NCI-H2196 (cell line): ENCODE data around the gene DCTN1.

ENCODE experiments used
- DNase-seq: peaks from one replicate; lab custom pipeline; 2025; ENCODE audit not compliant: unreplicated experiment; lab: John Stamatoyannopoulos, UW

DCTN1 gene

DNA sequence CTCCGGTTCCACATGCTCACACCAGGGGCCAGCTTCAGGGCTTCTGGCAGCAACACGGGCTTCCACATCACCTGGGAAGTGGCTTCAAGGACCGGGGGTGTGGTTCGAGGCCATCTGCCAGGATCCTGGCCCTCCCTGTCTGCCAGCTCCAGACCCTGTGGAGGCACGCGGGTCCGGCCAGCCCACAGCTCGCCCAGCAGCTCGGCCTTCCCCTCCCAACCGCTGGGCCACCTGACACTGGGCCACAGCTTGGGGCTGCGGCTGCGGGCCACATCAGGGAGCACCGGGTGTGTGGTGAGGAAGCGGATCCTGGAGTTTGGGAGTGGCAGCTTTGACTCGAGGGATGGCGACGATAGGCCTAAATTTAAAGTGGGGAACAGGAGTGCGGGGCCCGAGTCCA lies 34.3 kb upstream of the DCTN1 start:
- DNase-seq = no peak

DNA sequence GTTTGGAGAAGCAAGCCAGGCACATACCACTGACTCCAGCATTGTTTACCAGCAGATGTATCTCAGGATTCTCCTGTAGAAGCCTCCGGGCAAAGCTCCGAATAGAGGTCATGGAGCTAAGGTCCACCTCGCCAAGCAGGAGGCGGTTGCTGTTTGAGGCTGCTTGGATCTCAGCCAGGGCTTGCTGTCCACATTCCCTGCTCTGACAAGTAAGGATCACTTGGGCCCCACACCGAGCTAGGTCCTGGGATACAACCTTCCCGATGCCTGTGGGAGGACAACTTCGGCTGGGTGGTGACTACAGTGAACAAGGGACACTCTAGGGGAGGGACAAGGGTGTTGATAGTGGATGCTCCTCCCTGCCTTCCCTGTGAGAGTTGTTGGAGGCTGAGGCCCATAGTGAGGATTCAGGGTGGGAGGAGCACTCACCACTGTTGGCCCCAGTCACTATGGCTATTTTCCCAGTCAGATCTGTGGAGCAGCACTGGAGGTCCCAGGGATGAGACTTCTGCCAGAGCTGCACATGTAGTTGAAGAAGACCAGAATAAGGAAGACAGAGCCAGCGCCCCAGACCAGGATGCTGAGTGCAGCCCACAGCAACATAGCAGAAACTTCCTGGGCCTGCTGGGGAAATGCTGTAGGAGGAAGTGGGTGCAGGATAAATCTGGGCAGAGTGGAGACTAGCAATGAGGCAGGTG lies 33.0 kb upstream of the DCTN1 start:
- DNase-seq = no peak

DNA sequence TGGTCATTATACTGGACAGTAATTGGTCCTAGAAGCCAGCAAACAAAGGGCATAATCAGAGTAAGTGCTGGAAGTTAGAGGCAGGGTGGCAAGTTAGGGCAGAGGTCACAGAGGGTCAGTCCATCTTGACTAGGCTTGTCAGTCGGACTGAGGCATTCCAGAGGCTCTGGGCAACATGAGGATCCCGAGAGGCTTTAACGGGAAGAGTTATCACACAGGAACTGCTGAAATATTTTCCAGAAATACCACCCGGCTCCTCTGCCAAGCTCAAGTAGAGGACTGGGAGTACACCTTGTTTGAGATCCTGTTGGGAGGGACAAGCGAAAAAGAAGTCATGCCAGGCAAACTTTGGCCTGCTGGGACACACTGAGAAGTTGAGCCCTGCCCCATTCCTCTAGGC lies 27.6 kb upstream of the DCTN1 start:
- DNase-seq = no peak

DNA sequence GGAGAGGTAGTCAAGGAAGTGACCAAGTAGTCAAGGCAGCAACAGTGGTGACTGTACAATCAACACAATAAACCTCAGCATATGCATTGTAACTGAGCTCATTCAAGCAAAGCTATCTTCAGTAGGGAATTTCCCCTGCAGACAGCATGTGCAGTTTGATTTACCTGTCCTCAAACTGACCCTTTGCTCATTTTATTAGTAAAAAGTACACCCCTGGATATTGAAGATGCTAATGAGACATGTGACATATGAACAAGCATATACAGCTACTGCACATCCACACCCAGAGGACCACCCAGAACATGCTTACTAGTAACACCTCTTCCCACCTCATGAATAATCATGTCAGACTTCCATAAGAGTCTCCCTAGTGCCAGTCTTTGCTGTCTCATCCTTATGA lies 25.9 kb upstream of the DCTN1 start:
- no peak for DNase-seq

DNA sequence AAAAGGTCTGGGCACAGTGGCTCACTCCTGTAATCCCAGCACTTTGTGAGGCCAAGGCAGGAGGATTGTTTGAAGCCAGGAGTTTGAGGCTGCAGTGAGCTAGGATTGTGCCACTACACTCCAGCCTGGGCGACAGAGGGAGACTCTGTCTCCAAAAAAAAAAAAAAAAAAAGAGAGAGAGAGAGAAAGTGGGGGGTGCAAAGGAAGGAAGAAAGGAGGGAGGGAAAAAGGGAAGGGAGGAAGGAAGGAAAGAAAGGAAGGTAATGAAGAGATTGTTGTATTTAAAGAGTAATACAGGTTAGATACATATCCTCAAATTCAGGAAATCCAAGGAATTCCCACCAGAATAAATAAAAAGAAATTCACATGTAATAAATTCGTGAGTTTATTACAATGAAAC lies 21.8 kb upstream of the DCTN1 start:
- DNase-seq = no peak

DNA sequence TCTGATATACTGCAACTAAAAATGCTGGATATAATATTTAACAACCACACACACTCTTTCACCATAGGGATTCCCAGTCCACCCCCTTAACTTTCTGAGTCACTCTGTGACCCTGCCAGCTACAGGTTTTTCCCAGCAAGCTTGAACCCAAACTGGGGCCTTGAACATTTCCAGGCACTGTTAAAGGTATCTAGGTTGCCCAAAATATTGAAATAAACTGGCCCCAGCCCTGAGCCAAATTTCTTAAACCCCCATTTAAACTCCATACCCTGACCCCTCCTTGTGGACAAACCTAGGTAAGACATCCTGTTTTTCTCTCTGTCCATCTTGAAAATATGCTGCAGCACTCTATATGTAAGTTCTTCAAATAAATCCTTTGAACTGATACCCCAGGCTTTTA lies 19.7 kb upstream of the DCTN1 start:
- DNase-seq = peak; percentile 5

DNA sequence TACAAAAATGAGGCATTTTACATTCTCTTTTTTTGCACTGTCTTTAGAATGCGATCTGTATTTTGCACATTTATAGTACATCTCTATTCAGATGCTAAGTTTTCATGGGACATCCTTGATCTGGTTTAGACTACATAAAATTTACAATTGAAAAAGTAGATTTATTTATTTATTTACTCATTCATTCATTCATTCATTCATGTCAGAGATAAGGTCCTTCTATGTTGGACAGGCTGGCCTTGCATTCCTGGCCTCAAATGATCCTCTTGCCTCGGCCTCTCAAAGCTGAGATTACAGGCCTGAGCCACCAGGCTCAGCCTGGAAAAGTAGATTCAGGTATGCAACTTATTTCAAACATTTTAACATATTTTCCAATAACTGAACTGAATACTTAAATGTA lies 16.0 kb upstream of the DCTN1 start:
- no peak for DNase-seq

DNA sequence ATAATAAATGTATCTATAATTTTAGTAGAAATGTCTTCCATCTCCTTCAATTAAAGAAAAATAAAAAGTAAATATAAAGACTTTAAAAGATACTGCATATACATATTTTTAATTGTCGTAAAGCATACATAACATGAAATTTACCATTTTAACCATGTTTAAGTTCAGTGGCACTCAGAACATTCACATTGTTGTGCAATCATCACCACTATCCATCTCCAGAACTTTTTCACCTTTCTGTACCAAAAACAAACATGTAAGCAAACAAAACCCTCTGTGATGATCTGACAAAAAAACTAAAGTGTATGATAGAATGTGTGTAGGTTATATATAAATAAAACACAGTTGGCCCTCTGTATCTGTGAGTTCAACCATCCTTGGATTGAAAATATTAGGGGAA lies 13.4 kb upstream of the DCTN1 start:
- no peak for DNase-seq

DNA sequence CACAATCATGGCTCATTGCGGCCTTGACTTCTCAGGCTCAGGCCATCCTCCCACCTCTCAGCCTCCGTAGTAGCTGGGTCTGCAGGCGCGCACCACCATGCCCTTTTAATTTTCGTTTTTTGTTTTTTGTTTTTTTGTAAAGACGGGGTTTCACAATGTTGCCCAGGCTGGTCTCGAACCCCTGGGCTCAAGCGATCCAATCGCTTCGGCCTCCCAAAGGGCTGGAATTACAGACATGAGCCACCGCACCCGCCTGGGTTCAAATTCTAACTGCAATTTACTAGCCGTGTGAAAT lies 12.3 kb upstream of the DCTN1 start:
- DNase-seq = no peak

DNA sequence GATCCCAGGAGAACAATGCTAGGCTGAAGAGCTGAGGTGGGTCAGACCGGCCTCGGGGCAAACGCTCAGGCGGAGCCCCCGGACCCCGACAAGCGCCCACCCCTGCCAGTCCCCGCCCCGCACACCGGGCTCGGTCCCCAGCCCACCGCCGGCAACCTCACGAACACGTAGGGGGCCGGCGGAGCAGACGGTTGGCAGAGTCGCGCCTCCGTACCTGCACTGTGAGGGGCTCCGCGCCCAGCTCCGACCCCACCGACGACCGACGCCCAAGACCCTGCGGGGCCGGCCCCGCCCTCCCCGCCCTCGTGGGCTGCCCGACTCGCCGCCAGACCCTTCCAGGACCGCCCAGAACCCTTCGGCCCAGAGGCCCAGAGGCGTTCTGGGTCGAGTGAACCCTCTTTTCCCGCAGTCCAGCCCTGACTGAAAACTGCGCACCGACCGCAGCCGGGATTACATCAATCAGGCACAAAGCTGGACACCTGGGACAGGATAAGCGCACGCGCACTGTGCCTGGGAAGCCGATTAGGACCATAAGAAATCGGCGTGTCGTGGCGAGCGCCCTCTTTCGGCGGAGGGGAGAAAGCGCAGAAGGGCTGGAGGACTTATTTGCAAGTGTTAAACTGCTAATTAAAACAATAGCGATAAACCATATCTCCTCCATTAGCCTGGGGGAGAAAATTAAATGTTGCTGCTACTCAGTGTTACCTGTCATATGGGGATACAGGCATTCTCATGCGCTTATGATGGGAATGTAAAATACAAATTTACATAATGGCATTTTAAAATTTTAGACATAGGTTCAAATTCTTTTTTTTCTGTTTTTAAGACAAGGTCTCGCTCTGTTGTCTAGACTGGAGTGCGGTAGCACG lies 11.7 kb upstream of the DCTN1 start:
- DNase-seq = peak; percentile 72

DNA sequence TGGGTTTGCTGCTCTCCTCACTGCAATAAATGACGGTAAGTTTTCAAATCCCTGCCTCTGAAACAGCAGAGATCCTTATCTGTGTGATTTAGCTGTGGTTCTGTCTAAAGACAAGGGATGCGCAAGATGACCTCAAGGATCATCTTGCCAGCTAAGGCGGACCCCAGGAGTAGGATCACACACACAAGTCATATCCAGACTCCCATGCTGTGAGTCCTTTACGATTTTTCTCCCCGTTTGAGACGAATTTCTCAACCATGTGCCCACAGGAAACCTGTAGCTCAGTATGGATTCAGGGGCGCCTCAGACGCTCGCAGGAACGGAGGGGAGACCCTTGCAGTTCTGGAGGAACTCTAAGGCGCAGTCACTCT lies 11.1 kb upstream of the DCTN1 start:
- no peak for DNase-seq

DNA sequence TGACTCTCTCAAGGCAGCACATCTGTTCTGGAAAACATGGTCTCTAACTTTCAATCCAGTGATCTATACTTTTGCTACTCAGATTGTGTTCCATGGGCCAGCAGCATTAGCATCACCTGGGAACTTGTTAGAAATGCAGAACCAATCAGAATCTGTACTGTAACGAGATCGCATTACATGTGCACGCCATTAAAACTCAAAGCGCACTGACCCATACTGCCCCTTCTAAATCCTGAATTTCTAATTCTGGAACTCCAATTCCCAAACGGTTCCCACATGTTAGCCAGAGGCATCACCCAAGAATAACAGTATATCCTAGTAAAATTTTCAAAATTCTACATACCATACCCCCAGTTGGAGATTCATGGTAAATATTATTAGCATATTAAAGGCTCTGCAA lies 10.5 kb upstream of the DCTN1 start:
- no peak for DNase-seq

DNA sequence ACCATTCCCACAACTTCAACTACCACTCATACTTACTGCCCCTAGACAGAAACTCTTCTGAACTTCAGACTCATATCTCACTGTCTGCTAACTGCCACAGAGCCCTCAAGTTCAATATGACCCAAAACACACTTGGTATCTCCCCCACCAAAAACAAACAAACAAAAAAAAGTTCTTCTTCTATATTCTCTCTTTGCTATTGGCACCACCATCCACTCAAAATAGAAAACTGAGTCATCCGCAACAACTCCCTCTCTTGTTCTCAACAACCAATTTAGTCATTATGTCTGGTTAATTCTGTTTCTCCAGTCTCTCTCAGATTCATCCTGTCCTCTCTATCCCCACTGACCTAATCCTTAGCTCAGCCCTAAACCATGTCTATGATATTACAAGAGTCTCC lies 7.2 kb upstream of the DCTN1 start:
- no peak for DNase-seq

DNA sequence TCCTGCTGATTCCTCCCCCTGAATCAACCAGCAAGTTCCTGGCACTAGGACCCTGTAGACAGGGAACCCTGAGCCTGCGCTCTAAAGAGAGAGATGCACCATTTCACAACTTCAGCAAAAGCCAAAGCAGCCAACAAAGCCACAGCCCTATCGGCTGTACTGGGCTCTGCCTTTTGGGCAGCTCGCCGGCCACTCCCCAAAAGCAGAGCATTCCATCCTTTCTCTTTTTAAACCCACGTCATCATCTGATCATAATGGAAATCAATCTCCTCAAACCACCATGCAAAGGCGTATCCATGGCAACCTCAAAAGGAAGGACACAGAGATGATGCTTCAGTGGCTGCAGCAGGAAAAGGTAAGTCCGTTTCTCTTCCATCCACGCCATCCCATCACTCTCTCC lies 5.3 kb upstream of the DCTN1 start:
- DNase-seq = no peak

DNA sequence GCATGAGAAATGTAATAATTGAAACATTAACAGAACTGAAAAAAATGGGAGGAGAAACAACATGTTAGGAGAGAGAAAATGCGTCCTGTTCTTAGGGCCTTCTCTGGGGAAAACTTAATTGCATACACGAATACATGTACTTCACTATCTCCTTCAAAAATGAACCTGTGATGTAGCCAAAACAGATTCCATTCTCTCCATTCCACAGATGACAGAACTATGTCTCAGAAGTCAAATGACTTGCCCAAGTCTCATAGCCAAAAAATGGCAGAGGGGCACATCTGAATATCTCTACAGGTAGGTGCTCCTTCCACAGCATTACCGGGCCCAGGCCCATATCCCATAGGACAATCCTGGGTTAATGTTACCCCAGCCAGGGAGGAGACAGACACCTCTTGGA lies 3.9 kb upstream of the DCTN1 start:
- DNase-seq = no peak

DNA sequence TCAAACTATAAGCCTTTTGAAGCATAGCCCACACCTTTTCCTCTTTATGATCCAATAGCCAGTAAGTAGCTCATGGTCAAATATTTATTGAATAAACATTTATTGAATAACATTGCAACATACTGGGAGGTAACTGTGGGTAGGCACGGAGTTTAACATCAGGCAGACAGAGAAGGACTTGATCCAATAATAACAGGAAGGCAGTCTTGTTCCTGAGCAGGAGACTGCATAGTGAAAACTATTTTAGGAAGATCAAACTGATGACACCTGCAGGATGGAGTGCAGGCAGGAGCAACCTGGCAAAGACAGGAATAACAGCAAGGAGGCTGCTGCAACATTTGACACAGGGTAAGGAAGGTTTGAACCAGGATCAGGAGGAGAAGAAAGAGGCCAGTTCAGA lies 3.1 kb upstream of the DCTN1 start:
- DNase-seq = no peak

DNA sequence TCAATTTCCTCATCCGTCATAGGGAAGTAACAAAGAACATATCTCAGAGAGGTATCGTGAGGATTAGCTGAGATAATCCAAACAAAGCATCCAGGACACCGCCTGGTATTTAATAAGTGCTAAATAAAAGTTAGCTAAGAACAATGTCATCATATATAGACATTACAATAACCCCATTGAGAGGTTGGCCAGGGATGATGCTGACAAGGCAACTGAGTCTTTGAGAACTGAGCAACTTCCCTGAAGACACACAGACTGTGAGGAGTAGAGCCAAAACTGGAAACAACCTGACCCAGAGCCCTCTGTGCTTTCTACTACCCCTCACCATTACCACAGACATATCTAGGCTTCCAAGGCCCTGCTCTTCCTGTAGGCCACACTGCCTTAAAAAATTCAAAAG lies 1.6 kb upstream of the DCTN1 start:
- no peak for DNase-seq

DNA sequence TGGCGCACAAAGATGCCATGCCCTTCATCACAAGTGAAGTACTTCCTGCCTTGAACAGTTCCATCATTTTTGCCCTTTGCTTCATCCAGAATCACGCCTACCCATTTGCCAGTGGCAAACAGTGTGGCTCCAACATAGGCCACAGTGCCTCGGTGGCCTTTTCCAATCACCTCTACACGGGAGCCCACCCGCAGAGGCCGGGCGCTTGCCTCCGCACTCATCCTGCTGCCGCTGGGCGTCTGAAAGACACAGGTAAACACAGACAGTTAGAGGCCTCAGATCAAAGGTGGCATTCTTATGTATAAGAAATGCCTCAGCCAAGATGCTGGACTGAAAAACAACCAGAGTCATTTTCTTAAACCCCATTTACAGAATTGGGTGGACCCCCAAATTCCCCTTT lies 2.1 kb downstream of the DCTN1 start:
- no peak for DNase-seq

DNA sequence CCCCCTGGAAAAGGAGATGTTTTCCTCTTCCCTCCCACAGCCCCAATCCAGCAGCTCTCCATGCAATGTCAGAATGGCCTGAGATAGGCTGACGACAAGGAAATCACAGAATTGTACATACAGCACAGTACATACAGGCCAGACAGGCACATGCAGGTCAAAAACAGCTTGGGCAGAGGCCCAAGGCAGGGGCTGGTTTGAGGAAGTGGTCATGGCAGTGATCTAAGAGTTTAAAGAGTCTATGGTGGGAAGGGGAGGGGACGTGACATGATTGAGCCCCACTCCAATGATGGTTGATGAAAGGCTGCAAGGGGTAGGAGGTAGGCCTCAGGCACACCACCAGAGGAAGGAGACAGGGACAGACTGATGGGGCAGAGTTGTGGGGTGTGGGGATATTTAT lies 4.3 kb downstream of the DCTN1 start:
- no peak for DNase-seq

DNA sequence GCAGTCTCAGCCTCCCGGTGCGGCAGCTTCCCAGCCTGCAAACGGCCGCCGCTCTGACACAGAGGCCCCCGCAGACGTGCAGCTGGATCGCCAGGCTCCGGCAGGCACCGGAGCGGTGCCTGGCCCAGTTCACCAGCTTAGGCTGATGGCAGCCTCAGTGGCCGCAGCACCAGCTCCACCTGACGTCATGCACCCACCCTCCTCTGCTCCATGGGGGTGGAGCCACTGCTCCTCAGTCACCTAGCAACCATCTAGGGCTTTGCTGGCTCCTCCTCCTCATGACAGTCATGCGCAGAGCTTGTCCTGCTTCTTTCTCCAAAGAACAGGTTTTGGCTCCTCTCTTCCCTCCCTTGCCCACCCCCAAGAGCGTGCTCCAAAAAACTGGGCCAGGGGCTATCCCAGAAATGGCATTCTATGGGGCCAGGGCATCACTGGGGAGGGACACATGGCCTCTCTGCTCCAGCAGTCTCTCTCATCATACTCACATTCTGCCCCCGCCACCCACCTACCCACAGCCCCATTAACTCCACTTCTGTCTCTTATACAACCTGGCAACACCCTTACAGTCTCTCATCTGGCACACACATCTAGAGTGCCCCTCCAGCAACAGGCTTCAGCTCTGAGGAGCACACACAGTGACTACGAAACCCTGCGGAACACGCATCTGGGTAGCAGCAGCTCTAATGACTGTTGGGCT lies 5.5 kb downstream of the DCTN1 start:
- DNase-seq = peak; percentile 69

DNA sequence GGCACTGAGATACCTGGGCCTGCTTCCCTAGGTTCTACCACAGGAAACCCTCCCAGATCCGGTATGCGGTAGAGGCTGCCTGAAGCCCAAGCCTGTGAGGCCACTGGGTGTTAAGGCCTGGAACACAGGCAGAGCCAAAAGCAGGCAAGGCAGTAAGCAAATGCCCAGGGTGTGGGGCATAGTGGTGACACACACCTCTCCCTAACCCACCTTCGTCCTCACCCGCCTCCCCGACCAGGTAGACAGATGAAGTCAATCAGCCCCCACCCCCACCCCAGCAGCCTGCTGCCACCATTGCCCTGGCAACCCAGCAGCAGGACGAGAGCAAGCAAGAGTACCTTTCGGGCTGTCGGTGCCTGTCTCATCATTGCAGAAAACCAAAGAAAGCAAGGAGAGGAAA lies 6.1 kb downstream of the DCTN1 start:
- no peak for DNase-seq

DNA sequence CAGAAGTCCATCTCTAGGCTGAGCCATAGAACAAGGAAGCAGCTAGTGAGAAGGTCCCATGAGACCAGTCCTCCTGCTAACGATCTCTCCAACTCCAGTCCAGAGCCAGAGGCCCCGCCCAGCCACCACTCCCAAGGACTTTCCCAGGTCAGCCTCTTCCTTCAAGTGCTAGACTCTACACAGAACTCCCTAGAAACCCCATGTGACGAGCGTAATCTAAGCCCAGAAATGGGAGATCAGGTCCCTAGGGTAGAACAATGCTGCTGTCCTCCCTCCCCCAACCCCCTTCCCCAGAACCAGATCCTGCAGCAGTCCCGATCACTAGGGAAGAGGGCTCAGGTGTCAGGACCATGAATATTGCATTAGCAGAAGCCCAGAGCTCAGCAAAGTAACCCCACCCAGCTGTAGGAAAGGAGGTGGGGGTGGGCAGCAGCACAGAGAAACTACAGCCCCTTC lies 6.9 kb downstream of the DCTN1 start:
- no peak for DNase-seq
